ENCODE measurements around the gene PSMC4.

PSMC4 gene

DNA sequence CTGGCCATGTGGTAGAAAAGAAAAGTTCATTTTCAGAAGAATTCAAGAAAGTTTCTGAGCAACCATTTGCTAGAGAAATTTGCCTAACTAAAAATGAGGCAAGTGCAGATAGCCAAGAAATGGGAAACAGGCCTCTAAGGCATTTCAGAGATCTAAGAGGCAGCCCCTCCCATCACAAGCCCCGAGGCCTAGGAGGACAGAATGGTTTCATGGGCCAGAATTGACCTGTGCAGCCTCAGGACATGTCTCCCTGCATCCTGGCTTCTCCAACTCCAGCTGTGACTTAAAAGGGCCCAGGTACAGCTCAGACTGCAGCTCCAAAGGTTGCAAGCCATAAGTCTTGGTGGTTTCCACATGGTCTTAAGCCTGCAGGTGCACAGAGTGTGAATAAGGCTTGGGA is 22.6 kb downstream of the PSMC4 start:
- DNase-seq (ENCODE audit: low read depth): no peak

DNA sequence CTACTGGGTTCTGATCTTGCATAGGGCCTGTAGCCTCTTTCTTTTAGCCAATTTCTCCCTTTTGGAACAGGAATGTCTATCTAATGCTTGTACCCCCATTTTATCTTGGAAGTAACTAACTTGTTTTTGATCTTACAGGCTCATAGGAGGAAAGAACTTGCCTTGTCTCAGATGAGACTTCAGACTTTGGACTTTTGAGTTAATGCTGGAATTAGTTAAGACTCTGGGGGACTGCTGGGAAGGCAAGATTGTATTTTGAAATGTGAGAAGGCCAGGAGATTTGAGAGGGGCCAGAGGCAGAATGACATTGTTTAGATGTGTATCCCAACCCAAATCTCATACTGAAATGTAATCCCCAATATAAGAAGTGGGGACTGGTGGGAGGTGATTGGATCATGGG is 23.4 kb downstream of the PSMC4 start:
- no peak for DNase-seq (ENCODE audit: low read depth)

DNA sequence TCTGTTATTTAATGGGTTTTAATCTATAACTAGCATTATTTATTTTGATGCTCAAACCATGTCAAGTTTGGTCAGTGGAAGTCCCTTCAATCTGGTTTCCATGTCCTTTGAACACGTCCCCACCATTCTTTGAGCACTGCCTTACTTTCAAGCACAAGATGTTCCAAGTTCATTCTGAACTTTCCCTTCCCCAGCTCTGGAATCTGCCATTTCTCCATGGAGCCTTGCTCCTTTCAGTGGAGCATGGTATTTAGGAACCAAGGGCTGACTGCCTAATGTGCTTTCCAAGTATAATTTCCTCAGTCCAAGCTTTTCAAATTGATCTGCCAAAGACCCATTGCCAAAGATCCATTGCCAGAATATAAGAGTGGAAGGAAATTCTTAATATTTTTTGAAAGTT is 24.8 kb downstream of the PSMC4 start:
- no peak for DNase-seq (ENCODE audit: low read depth)

DNA sequence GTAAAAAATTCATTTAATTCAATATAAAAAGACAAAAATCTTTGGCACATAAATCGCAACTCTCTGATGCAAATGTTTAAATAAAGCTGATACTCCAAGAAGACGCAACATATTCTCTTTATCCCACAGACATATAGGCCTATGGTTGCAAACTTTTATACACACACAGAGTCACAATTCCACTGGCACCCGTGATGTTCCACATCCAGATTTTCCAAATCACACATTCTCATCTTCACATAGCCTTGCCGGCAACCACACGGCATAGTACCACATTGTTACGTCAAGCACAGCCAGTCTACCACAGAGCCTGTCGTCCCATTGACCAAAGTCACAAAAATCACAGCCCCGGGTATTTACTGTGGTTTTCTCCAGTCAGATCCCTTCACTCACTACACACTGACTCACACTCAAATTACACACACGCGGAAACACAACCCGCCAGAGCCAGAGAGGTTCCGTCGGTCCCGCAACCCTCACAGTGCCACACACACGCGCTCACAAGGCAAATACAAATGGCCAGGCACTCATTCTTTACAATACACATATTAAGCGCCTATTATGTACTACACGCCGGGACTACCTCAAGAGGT is 25.3 kb downstream of the PSMC4 start:
- DNase-seq (ENCODE audit: low read depth): no peak

DNA sequence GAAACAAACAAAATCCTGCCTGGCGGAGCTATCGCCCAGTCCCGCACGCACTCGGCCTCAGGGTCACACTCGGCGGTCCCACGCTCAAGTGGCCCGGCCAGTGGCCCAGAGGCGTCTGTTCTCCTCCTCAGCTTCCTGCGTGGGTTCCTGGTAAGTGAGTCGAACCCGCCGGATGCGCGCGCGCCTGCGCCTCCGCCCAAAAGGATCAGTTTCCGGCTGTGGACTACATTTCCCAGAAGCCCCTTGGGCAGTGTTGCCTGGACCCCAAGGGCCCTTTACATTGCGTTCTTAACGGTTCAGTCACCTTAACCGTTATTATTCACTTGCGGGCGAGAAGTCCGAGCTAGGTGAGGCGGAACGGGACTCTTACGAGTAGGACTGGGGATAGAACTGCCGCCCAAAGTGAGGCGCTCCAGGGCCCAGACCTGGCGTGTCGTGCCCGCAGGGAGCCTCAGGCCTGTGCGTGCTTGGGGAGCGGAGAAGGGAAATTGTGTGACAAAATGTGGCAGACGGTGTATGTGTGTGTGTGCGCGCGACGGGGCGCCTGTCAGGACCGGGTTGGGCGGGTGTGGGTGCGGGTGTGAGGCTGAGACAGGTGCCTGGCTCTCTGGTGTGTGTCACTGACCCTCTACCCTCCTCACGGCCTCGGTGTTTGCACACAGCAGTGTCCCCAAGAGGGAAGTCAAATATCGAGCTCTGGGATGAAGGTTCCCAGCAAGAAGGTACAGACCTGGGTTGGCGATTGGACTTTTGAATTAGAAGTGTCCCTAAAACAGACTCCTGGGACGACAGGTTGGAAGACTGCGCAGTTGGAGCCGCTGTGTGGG is 26.1 kb downstream of the PSMC4 start, which contains the start of gene ZNF546:
TSS of gene ZNF546 (plus strand) at position 250 of the 827 bp plus-strand sequence. CDS start 1,267 bp downstream, outside the sequence.
- DNase-seq (ENCODE audit: low read depth): peak; percentile 83

DNA sequence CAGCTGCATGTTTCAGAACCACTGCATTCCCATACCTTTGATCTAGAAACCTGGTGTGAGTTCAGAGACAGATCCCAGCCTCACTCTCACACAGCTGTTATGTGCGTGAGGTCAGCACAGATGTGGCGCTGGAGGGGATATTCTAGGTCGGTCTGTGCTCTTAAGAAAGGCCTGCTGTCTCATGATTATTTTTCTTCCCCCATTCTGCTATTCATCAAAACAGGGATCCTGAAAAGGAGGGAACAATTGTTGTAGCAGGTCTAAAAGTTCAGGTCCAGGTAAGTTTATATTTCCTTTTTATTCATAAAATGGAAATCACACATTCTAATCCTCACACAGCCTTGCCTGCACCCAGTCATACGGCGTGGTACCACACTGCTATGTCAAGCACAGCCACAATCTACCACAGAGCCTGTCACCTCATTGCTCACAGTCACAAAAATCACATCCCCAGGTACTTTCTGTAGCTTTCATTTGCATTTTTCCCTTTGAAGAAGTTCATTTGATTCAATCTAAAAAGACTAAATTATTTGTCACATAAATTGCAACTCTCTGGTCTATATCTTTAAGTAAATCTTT is 26.8 kb downstream of the PSMC4 start:
- no peak for DNase-seq (ENCODE audit: low read depth)

DNA sequence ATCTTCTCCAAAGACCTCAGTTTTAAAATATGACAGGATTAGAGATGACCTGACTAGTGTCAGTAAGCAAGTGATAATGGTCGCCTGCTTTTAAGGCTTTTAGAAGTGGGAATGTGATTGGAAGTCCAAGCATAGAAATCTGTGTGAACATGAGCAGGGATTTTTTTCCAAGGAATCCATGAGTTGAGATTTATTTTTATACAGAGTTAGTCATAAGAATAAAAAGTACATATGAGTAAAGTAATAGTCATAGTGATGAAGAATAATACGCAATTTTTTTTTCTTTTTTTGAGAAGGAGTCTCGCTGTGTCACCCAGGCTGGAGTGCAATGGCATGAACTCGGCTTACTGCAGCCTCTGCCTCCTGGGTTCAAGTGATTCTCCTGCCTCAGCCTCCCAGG is 27.5 kb downstream of the PSMC4 start:
- DNase-seq (ENCODE audit: low read depth): no peak

DNA sequence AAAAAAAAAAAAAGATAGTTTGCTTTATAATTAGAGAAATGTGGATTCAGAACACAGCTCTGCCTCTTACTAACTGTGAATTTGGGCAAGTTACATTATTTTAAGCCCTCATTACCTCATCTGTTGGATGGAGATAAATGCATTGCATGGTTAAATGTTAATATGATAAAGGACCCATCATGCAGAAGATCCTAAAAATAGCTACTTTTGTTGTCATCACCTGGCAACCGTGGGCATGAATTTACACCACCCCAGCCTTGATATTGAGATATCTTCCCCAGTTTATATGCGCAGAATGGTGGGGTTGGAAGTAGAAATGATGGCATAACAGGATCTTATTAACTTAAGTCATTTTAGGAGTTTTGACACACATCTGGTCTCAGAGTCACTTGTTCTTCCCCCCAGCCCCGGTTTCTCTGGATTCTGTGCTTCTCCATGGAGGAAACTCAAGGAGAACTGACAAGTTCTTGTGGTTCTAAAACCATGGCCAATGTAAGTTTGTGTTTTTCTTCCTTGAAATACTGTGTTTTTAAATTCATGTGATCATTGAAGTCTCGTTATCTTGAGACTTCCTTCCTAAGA is 34.8 kb downstream of the PSMC4 start:
- no peak for DNase-seq (ENCODE audit: low read depth)

DNA sequence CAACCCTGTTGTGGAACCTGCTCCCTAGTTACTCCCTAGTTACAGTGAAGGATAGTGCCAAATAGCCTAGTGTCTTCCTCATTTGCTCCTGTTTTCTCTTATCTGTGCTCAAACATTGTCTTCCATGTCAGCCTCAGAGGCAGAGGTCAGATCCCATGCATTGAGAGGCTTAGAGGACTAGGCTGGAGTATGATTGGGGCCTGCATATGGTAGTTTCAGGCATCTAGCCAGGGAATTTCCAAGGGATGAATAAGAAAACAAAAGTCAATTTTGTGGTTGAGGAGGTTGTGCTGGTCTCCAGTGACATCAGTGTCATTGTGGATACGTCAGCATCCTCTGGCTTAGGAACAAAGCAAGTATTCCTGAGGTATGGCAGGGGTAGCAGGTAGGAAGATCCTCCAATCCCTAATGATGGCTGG is 35.3 kb downstream of the PSMC4 start:
- no peak for DNase-seq (ENCODE audit: low read depth)

DNA sequence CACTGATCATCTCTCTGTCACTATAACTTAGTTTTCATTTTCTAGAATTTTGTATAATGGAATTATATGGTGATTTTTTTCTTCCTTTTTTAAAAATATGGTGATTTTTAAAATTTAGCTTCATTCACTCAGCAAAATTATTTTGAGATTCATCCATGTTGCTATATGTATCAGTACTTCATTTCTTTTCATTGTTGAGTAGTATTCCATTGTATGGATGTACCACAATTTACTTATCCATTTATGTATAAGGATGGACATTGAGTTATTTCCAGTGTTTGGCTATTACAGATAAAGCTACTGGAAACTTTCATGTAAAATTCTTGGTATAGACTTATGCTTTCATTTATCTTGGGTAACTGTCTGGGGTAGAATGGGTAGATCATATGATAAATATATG is 38.7 kb downstream of the PSMC4 start:
- DNase-seq (ENCODE audit: low read depth): no peak

DNA sequence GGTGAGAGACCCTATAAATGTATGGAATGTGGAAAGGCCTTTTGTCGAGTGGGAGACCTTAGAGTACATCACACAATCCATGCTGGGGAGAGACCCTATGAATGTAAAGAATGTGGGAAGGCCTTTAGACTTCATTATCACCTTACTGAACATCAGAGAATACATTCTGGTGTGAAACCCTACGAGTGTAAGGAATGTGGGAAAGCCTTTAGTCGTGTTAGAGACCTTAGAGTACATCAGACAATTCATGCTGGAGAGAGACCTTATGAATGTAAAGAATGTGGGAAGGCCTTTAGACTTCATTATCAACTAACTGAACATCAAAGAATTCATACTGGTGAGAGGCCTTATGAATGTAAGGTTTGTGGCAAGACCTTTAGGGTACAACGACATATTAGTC is 43.0 kb downstream of the PSMC4 start:
- no peak for DNase-seq (ENCODE audit: low read depth)

DNA sequence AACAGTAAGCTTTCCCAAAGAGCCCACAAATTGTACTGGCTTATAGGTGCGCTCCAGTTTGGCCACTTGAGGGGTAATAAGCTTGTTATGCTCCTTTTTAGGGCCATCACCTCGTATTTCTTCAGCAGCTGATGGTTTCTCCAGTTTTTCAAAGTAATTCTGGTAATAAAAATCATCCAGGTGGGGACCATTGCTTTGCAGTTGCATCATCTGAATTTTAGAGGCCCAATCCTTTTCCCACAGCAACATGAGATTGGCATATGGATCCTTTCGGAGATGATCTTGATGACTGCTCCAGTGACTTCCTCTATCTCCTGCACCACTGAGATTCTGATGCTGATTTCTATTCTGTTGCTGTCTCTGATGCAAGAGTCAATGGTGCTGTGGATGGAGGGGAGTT is 53.0 kb downstream of the PSMC4 start:
- no peak for DNase-seq (ENCODE audit: low read depth)

DNA sequence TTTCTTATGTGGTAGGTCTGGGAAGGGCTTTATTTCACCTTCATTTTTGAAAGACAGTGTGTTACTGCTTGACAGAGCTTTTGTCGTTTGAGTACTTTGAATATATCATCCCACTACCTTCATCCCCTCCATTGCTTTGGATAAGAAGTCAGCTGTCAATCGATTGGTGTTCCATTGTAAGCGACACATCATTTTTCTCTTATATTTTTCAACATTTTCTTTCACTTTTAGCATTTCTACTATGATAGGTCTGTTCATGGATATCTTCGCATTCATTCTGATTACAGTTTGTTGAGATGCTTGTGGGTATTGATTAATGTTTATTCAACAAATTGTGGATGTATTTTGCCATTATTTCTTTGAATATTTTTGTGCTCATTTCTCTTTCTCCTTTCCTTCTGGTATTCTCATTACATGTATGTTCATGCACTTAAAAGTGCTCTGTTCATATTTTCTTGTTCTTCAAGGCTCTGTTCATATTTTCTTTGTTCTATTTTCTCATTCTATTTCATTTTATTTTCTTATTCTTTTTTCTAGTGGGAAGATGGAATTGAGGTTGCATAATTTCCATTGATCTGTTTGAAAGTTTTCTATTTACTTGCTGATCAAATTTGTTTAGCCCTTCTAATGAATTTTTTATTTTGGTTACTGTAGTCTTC is 55.1 kb downstream of the PSMC4 start:
- no peak for DNase-seq (ENCODE audit: low read depth)

DNA sequence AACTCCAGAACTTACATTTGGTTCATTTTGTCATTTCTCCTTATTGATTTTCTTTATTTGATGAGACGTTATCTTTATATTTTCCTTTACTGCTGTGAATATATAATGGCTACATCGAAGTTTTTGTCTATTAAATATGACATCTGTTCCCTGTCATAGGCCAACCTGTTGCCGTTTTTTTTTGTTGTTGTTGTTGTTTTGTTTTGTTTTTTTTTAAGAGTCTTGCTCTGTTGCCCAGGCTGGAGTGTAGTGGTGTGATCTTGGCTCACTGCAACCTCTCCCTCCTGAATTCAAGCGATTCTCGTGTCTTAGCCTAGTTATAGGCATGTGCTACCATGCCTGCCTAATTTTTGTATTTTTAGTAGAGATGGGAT is 55.6 kb downstream of the PSMC4 start:
- no peak for DNase-seq (ENCODE audit: low read depth)

Measured in activated T-helper 1 cell treated with Interleukin-2 at 50 U/mL for 16 hours (primary cell).